Measurements from ENCODE around the gene AQP9. TPM values are rescaled to one million over a fixed set of nuclear protein-coding genes. Genes with fewer than 3 reads are reported as not detected.

AQP9 gene
- total and polyA plus RNA-seq, 2 of the 8 experiments (the other 6 are each of a cell fraction or from before 2014, with no cell fraction given), result not detected

GRCh38 chr15:58114812-58115211, 23.4 kb upstream of the AQP9 start:
- no peak overlapping the region for H2BK12ac ChIP-seq (ENCODE audit: low read depth, low read length)
- H3K4me3 ChIP-seq (ENCODE audit: extremely low read depth in 1 of 4, insufficient read depth in 2 of 4, low read depth in 3 of 4, low read length in 4 of 4), result no peak overlapping the region
- no peak overlapping the region for H3K23ac ChIP-seq (ENCODE audit: insufficient read length)
- no peak overlapping the region for H3K18ac ChIP-seq (ENCODE audit: extremely low read depth, low read length)
- H2BK120ac ChIP-seq (replicated peaks; ENCODE audit: low read depth, low read length), result no peak overlapping the region
- H3K79me1 ChIP-seq (ENCODE audit: low read depth, low read length), result no peaks in the 10 kb centered on the region
- H3K79me2 ChIP-seq (ENCODE audit: control insufficient read depth in 1 of 2, insufficient read depth in 2 of 2, low read length in 2 of 2), result no peaks in the 10 kb centered on the region
- FAIRE-seq, result no peak
- H2AK5ac ChIP-seq (ENCODE audit: low read depth, low read length), result no peak overlapping the region
- no peaks in the 10 kb centered on the region for H4K20me1 ChIP-seq (replicated peaks in 1 of 2; ENCODE audit: control insufficient read depth in 1 of 2, insufficient read depth in 2 of 2, low read length in 2 of 2)
- CTCF ChIA-PET (ENCODE audit: partially characterized antibody), result interaction anchor here (0.7 kb wide), 1 partner anchor 66 kb away, joined by 3 read pairs; no protein-coding TSS in a partner anchor
- no peaks in the 10 kb centered on the region; the same call in 1 of the 2 replicates for H3K23me2 ChIP-seq (ENCODE audit: low read depth, low read length)
- H4K5ac ChIP-seq (ENCODE audit: insufficient read length, low read depth, low read length), result no peak overlapping the region
- H2AFZ ChIP-seq (ENCODE audit: low read length), result no peak overlapping the region
- H3K9me3 ChIP-seq (ENCODE audit: insufficient read depth in 2 of 2, low read depth in 1 of 2, low read length in 1 of 2), result no peaks in the 10 kb centered on the region
- no peak overlapping the region for H3K27ac ChIP-seq (ENCODE audit: low read depth, low read length)
- H4K8ac ChIP-seq (ENCODE audit: extremely low read depth, insufficient read depth, low read length), result no peak overlapping the region
- H2BK15ac ChIP-seq (ENCODE audit: low read length), result no peak overlapping the region
- no peak overlapping the region for H2BK20ac ChIP-seq (ENCODE audit: low read length)
- no peak overlapping the region for H3K14ac ChIP-seq (ENCODE audit: insufficient read length)
- H3K4me1 ChIP-seq (replicated peaks in 1 of 4; ENCODE audit: control insufficient read depth in 3 of 4, insufficient read depth in 4 of 4, low read length in 3 of 4), result peaks cover 0 to 3% (median 0%) of the 10 kb centered on the region in 4 experiments; a peak in 3 of 7 replicates
- no peaks in the 10 kb centered on the region for H3K36me3 ChIP-seq (ENCODE audit: control insufficient read depth in 2 of 4, insufficient read depth in 4 of 4, low read length in 3 of 4)
- H2BK5ac ChIP-seq (ENCODE audit: low read depth, low read length), result no peak overlapping the region
- no peak overlapping the region for H3K56ac ChIP-seq (replicated peaks; ENCODE audit: insufficient read length, low read depth, low read length)
- POLR2A ChIA-PET (ENCODE audit: partially characterized antibody), result no interaction called here
- no peak overlapping the region for H4K91ac ChIP-seq (replicated peaks; ENCODE audit: insufficient read length, low read length)
- no peak overlapping the region for H3K4me2 ChIP-seq (ENCODE audit: insufficient read depth in 1 of 2, low read depth in 2 of 2, low read length in 2 of 2)
- H3K4ac ChIP-seq (replicated peaks; ENCODE audit: insufficient read length, low read depth, low read length), result no peak overlapping the region
- H3K9ac ChIP-seq (replicated peaks in 1 of 4; ENCODE audit: extremely low read depth in 1 of 4, low read depth in 3 of 4, low read length in 3 of 4), result no peak overlapping the region
- TF ChIP-seq FOSL1 (IDR thresholded peaks at IDR 0.05; ENCODE audit: insufficient read depth, low read depth, low read length) (no peak), SIN3A (conservative IDR thresholded peaks at IDR 0.05 in 1 of 2, IDR thresholded peaks at IDR 0.05 in 1 of 2; ENCODE audit: low read depth in 1 of 2, low read length in 2 of 2) (no peak), CBX8 (IDR thresholded peaks at IDR 0.05; ENCODE audit: borderline replicate concordance, low read depth, low read length) (no peak), SAP30 (IDR thresholded peaks at IDR 0.05; ENCODE audit: insufficient read depth, insufficient replicate concordance, low read length) (no peak), TCF12 (IDR thresholded peaks at IDR 0.05; ENCODE audit: low read depth, low read length) (no peak), RFX5 (IDR thresholded peaks at IDR 0.05; ENCODE audit: borderline replicate concordance, low read depth, low read length) (no peak), TBP (IDR thresholded peaks at IDR 0.05; ENCODE audit: low read depth, low read length) (no peak), POLR2AphosphoS5 (IDR thresholded peaks at IDR 0.05; ENCODE audit: low read depth, low read length) (no peak), POU5F1 (IDR thresholded peaks at IDR 0.05; ENCODE audit: low read depth, low read length) (no peak), ZNF274 (IDR thresholded peaks at IDR 0.05; ENCODE audit: borderline replicate concordance, extremely low read depth, low read length) (no peak), TAF7 (optimal IDR thresholded peaks at IDR 0.05; ENCODE audit: borderline replicate concordance, low read depth, low read length) (no peak), SRF (IDR thresholded peaks at IDR 0.05; ENCODE audit: low read depth, low read length) (no peak), YY1 (IDR thresholded peaks at IDR 0.05; ENCODE audit: low read depth, low read length) (no peak), RXRA (IDR thresholded peaks at IDR 0.05; ENCODE audit: insufficient read depth, low read depth, low read length) (no peak), GABPA (IDR thresholded peaks at IDR 0.05; ENCODE audit: borderline replicate concordance, insufficient read depth, low read length) (no peak)
- no peaks in the 10 kb centered on the region for H3K27me3 ChIP-seq (replicated peaks in 1 of 4; ENCODE audit: control insufficient read depth in 3 of 4, extremely low read depth in 1 of 4, insufficient read depth in 3 of 4, low read length in 3 of 4)
- DNase-seq (ENCODE audit: low read depth in 1 of 2, low spot score in 2 of 2), result no peak
